Fibroblast of the aortic adventitia (primary cell): ENCODE results near the gene SSPN. TPM values are rescaled to one million over a fixed set of nuclear protein-coding genes. Genes with fewer than 3 reads are reported as not detected.

Experiments
- DNase-seq: peaks from one replicate; pipeline ENCODE4 v3.0.0-alpha.2; 2010; ENCODE audit warnings: low read depth
- H3K4me3 ChIP-seq: 2 replicates; pipeline ENCODE4 v1.5.1; 2011; ENCODE audit warnings: low read depth, mild to moderate bottlenecking, control low read depth, low read length, moderate library complexity
- CTCF ChIP-seq: IDR thresholded peaks from 2 replicates; pipeline ENCODE4 v1.5.1; 2011; ENCODE audit warnings: mild to moderate bottlenecking, low read length, control low read depth, inconsistent platforms; ENCODE audit not compliant: insufficient read depth
- total RNA-seq: library from RNA; depleted of rRNA; stranded (reverse); fragments of >200 nt; gene quantifications from 2 replicates; pipeline ENCODE4 v1.2.3, GENCODE V29; 2012; ENCODE audit warnings: low replicate concordance

The SSPN gene
- total RNA-seq, 1 donor, result 23.0 TPM

DNA sequence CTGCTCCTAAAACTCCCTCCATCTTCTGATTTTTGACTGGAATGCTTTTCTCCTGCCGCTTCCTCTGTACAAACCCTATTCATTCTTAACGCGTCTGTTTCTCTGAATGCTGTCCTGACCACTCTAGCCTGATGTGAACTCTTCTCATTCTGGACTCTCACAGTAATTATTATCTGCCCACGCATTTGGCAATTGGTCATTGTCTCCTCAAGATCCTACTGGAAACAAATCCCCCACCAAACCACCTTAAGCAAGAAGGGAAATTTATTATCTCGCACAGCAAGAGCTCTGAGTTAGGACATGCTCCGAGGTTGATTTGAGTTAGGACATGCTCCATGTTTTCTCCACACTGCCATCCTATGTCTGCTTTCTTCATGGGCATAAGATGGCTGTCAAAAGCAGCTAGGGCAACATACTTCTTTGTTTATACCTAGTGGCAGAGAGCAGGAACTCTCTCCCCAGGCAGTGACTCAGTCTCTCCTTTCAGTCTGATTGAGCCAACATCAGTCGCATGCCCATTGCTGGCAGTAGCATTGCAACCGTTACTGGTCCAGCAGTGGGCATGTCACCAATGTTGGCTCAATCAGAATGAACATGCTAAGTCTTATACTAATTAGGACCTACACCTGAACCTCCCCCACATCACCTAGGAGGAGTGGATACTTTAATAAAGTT, 102.2 kb downstream of the SSPN start:
- H3K4me3 ChIP-seq, result no peak overlapping the region
- DNase-seq, result no peak
- TF ChIP-seq CTCF, result no peak

GRCh38 chr12:26298785-26299621, 103.6 kb downstream of the SSPN start:
- TF ChIP-seq CTCF, result peak; percentile 55
- DNase-seq, result peak; percentile 80
- H3K4me3 ChIP-seq, result peak overlapping the region; percentile 11

DNA sequence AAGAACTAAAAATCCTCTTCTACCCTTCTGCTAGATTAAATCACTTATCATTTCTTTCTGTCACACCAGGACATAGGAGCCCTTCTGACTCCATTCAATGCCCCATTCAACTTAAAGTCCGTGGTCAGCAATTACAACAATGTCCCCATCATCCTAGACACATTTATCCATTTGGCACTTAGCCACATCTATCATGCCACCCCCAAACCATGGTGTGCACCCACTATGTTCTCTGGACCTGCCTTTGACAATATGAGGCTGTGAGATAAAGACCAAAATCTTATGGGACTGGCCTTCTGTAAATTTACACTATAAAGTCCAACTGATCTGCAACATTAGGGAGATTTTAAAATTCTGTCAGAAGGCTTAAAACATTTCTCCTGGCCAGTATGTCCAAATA, 104.4 kb downstream of the SSPN start:
- no peak overlapping the region for H3K4me3 ChIP-seq
- no peak for DNase-seq
- no peak for TF ChIP-seq CTCF

Other genes starting within 250 kb of the SSPN start
- gene RASSF8, start 236.9 kb upstream of the SSPN start, total RNA-seq, result 85.8 and 128 TPM in 2 replicates
- gene BHLHE41, start 70.5 kb upstream of the SSPN start, total RNA-seq, result 2.3 and 9.2 TPM in 2 replicates